Lower leg skin (tissue), 4 donors: ENCODE measurements around the gene SCN3B. TPM values are rescaled to one million over a fixed set of nuclear protein-coding genes. Genes with fewer than 3 reads are reported as not detected.

Experiments used
- DNase-seq, 2 donors: peaks; one replicate each; pipeline ENCODE4 v3.0.0-alpha.2; 2019; ENCODE audit warnings: low spot score in 2 of 2
- H3K4me3 ChIP-seq: fragments of 200-600 bp; sonication (generic); 2 replicates; pipeline ENCODE4 v1.5.1; 2017; ENCODE audit warnings: mild to moderate bottlenecking, low read depth; ENCODE audit not compliant: poor library complexity, severe bottlenecking
- CTCF ChIP-seq, 3 donors: fragments of 450-650 bp; IDR thresholded peaks; one replicate each; pipeline ENCODE4 v1.5.1; 2016; ENCODE audit warnings: antibody characterized with exemption in 3 of 3, mild to moderate bottlenecking in 3 of 3, moderate library complexity in 2 of 3
- POLR2A ChIP-seq, 2 donors: fragments of 450-650 bp; IDR thresholded peaks; one replicate each; pipeline ENCODE4 v1.6.1; 2016 to 2017; ENCODE audit warnings: antibody characterized with exemption in 2 of 2, mild to moderate bottlenecking in 1 of 2, moderate library complexity in 1 of 2
- WGBS, 2 donors: methylation state at CpG; one replicate each; pipeline ENCODE4 v1.1.5; 2018; 5-methylcytosine and 5-hydroxymethylcytosine counted together
- intact Hi-C: fragments of 100-400 bp; cut with DNase I; formaldehyde crosslinking; loops from one replicate; pipeline ENCODE4 v1.15.0; 2023; ENCODE audit warnings: low total_unique reads
- total RNA-seq, 4 donors: library from RNA; depleted of rRNA; stranded (reverse); fragments of >200 nt; gene quantifications; one replicate each; pipeline ENCODE4 v1.1.0, GENCODE V29; 2016

SCN3B gene
- total RNA-seq, 4 donors from 2014 or later = 0.51 to 5.1 (median 0.92) TPM

DNA sequence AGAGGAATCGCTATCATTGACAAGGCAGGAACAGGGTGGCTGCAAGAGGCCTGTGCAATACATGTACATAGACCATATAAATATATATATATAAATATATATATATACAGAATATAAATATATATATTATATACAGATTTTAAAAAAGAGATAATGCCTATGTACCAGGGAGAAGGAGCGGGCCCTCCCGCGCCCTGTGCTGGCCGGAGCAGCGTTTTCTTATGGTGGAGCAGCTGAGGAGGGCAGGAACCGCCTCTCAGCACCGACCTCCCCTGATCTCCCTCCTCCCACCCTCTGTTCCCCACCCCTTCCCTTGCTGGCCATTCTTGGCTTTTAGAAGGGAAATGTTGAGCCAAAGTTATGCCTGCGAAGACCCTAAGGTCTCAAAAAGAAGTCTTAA is 31.8 kb downstream of the SCN3B start:
- 91 to 93% methylated on average over 9 of the region's 9 CpGs for WGBS, 2 donors
- intact Hi-C loops = no loop called here
- DNase-seq = no peak

DNA sequence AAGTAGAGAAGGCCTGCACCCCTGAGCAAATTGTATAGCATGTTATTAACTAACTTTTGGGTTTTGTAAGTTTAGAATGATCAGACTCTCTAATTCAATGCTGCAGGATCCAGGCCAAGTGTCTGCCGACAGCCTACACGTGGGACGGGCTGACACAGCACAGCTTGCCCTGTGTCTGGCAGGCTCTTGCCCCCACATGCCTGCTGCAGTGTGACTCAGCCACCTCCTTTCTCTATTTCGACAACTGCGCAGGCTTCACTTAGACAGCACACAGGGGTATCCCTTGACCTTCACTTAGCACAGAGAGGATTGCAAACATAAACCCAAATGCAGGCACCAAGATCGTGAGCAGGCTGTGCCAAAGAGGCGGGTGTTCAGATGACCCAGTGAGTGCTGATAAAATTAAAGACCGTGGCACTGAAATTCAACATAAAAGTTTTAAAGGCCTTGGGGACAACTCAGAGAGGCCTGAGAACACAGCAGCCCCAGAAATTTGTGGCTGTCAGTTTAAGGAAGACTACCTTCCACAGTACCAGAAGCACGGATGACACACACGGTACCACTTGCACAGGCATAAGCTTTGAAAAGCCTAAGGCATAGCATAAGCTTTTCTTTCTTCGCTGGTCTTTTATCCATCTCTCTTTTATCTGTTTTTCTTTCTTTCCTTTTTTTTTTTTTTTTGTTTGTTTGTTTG is 37.8 kb downstream of the SCN3B start:
- no peak overlapping the region for H3K4me3 ChIP-seq
- WGBS, 2 donors = 50 to 59% methylated on average over 11 of the region's 11 CpGs
- no peak for TF ChIP-seq CTCF (IDR thresholded peaks at IDR 0.05)
- TF ChIP-seq POLR2A (IDR thresholded peaks at IDR 0.05) = no peak
- peak in 1 of 2 donors; percentile 25 for DNase-seq
- intact Hi-C loops = no loop called here

More for the DNA sequence above, 31.8 kb downstream of the SCN3B start:
- no peak overlapping the region for H3K4me3 ChIP-seq
- no peak for TF ChIP-seq POLR2A (IDR thresholded peaks at IDR 0.05)
- TF ChIP-seq CTCF (IDR thresholded peaks at IDR 0.05) = no peak

GRCh38 chr11:123611698-123612097 is 42.7 kb downstream of the SCN3B start:
- H3K4me3 ChIP-seq = no peak overlapping the region
- DNase-seq = no peak
- intact Hi-C loops = no loop called here
- WGBS, 2 donors = 83 to 99% methylated on average over 4 of the region's 4 CpGs
- TF ChIP-seq CTCF (IDR thresholded peaks at IDR 0.05) = no peak
- TF ChIP-seq POLR2A (IDR thresholded peaks at IDR 0.05) = no peak

DNA sequence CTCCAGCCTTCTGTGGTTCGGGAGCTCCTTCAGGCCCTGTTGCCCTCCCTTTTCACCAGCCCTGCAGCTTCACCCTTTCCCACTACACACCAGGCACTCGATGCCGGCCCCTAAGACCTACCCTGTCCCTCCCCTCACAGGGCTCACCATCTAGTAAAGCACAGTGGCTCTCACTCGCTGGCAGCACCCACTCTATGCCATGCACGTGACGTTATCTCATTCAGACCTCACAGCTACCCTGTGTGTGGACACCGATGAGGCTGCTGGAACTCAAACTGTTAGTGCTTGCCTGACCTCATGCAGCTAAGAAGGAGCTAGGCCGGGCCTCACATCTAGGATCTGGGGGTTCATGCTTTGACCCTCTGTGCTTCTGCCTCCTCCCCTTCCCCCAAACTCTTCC is 45.5 kb downstream of the SCN3B start:
- DNase-seq = no peak
- TF ChIP-seq CTCF (IDR thresholded peaks at IDR 0.05) (no peak), POLR2A (IDR thresholded peaks at IDR 0.05) (no peak)
- H3K4me3 ChIP-seq = no peak overlapping the region
- intact Hi-C loops = no loop called here
- 91 to 95% methylated on average over 8 of the region's 8 CpGs for WGBS, 2 donors

DNA sequence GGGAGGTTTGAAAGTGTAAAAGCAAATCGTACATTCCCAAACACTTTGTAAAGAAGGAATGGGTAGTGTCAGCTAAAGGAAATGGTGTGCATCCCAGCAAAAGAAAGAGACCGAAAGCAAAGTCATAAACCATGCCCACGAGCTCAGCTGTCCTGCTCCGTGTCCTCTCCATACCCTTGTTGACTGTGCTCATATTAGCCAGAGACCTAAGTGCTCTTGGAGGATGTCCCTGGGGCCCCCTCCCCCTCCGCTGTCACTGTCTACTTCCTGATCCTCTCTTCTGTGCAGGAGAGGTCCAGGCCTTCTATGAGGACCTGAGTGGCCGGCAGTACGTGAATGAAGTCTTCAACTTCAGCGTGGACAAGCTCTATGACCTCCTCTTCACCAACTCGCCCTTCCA is 46.1 kb downstream of the SCN3B start:
- no peak overlapping the region for H3K4me3 ChIP-seq
- intact Hi-C loops = no loop called here
- no peak for DNase-seq
- 91 to 94% methylated on average over 9 of the region's 9 CpGs for WGBS, 2 donors
- TF ChIP-seq POLR2A (IDR thresholded peaks at IDR 0.05) (no peak), CTCF (IDR thresholded peaks at IDR 0.05) (no peak)

DNA sequence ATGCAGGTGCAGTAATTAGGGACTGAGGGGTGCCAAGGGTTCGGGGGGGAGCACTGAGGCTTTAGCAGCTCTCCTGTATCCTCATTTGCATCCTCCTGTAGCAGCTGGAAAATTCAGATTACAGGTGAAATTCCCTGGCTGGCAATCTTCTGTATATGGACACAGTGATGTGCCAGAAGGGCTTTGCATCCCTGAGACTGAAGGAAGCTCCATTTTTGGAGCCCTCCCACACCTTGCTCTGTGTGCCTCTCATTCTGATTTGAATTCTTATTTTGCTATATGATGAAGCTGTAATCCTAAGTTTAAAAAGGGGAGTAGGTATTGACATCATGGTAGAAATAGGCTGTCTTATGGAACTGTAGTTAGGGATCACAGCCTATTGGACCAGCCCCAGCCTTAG is 46.6 kb downstream of the SCN3B start:
- TF ChIP-seq CTCF (IDR thresholded peaks at IDR 0.05) (no peak), POLR2A (IDR thresholded peaks at IDR 0.05) (no peak)
- no peak for DNase-seq
- intact Hi-C loops = no loop called here
- H3K4me3 ChIP-seq = no peak overlapping the region
- 56 to 57% methylated on average over 1 of the region's 1 CpG for WGBS, 2 donors
